AG20443 (cell line): ENCODE measurements around the gene SAMD4A.
A peak's percentile ranks its signal among the peaks of the same experiment; 100 is the strongest.

Experiments used
- DNase-seq: peaks from one replicate; pipeline ENCODE4 v3.0.0; 2012; ENCODE audit warnings: low spot score, mixed read lengths

SAMD4A gene, protein sequence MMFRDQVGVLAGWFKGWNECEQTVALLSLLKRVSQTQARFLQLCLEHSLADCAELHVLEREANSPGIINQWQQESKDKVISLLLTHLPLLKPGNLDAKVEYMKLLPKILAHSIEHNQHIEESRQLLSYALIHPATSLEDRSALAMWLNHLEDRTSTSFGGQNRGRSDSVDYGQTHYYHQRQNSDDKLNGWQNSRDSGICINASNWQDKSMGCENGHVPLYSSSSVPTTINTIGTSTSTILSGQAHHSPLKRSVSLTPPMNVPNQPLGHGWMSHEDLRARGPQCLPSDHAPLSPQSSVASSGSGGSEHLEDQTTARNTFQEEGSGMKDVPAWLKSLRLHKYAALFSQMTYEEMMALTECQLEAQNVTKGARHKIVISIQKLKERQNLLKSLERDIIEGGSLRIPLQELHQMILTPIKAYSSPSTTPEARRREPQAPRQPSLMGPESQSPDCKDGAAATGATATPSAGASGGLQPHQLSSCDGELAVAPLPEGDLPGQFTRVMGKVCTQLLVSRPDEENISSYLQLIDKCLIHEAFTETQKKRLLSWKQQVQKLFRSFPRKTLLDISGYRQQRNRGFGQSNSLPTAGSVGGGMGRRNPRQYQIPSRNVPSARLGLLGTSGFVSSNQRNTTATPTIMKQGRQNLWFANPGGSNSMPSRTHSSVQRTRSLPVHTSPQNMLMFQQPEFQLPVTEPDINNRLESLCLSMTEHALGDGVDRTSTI

DNA sequence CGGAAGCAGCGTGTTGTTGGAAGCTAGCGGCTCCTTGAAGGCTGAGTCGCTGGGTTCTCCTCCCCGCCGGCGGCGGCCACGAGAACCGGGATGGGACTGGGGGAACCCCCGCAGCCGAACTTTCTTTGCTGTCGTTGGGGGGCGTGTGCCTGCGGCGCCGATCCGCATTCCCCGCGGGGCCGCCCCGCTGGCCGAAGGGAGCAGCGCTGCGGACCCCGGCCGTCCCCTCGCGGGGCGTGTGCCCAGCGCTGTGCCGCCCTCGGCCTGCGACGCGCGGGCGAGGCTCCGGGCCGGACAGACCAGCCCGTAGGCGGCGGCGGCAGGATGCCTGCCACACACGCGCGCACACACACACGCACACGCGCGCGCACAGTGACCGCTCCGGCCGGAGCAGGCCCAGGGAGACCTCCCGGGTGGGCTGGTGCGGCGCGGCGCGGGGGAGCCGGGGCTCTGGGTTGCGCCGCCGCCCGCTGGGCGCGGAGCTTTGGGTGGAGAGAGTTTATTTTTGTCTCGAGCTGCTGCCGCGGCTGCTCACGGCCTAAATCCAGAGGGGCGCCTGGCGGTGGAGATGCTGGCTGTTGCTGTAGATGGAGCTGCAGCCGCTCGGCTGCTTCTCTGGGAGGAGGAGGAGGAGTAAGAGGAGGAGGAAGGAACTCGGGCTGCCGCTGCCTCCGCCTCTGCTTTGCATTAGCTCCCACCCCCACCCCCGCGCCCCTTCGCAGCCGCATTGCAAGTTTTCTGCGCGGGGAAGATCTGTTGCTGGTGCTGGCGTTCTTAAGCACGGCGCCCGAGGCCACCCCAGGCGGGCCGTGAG is at the start of gene SAMD4A:
SAMD4A (plus strand) TSS at position 719 of the 814 bp plus-strand sequence. CDS start 789 bp downstream, outside the sequence.
- DNase-seq: peak; percentile 66

DNA sequence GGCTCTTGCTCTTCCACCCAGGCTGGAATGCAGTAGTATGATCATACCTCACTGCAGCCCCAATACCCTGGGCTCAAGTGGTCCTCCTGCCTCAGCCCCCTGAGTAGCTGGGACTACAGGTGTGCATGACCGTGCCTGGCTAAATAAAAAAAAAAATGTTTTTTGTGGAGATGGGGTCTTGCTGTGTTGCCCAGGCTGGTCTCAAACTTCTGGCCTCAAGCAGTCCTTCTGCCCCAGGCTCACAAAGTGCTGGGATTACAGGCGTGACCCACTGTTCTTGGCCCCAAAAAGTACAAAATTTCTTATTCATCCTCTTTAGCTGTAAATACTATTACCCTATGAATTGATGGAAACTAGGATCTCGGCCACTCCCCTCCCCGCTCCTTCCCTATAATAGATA is 42.5 kb upstream of the SAMD4A start:
- no peak for DNase-seq

DNA sequence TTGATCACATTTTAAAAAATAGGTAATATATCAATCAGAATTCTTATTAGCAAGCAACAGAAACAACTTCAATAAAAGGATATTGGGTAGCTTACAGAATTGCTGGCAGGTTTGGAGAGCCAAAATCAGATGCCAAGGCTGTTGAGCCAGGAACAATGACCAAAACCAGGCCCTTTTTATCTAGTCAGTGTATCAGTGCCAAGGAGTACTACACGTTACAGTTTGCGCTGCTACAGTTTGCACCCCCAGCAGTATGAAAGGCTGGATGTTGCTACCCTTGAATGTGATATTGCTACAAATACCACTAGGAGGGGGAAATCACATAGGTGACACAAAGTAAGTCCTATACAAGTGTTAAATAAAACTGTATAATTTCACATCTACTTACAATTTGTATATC is 38.0 kb upstream of the SAMD4A start:
- no peak for DNase-seq

DNA sequence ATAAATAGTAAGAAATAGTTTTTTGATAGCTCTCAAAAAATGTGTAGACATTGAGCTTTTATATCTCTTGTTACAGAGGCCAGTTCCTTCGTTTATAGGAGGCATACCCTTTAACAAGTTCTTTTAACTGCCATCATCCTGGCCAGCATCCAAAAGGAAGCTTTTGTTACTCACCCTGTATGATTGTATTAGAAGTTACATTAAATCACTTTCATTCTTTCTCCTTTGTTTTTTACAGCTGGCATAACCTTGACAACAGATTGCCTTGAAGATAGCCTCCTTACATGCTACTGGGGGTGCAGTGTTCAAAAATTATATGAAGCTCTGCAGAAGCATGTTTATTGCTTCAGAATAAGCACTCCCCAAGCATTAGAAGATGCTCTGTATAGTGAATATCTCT is 37.1 kb upstream of the SAMD4A start:
- no peak for DNase-seq

DNA sequence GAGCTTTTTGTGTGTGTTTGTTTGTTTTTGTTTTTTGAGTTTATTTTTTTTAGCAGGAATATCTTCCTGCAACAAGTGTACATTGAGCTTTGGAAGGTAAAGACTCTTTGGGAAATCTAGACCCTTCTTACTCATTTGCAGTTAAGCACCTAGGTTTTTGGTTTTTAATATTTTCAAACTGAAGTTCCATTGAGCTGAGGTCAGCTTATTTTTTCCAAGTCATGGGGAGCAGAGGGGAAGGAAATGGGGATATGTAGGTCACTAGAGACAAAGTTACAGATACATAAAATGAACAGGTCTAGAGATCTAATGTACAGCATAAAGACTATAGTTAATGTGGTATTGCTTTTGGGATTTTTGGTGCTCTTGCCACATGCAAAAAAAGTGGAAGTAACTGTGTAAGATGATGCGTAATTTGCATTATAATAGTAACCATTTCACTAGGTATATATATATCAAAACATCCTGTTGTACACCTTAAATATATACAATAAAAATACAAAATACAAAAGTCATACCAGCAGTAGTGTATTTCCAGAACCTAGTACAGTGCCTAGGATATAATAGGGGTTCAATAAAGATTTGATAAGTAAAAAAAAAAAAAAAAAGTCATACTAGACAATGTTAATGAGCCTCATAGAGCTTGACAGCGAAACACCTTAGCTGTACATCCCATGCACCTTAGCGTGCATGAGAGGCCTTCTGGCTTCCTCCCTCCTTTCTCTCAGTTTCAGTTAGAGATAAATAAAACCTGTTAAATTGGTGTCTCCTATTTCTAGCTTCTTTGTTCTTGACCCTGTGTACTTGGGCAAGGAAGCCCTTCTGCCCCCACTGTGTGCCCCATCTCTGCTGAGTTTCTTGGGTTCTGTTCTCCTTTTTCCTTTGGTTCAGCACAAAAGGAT is 34.6 kb upstream of the SAMD4A start:
- no peak for DNase-seq

DNA sequence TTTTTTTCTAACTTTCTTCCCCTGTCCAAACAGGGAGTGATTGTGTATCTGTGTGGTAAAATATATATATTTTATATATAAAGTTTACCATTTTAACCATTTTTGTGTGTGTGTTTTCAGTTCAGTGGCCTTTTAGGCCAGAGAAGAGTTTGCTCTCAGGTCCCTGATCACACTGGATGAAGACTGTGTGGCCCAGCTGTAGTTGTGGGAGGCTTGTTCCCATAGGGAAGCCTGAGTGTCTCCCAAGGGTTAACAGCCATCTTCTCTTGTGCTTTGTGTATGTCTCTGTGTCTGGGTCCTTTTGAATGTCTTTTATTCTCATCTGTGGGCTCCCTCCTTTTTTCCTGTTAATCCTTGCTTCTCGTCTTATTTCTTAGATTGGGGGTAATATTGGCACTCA is 33.8 kb upstream of the SAMD4A start:
- no peak for DNase-seq

DNA sequence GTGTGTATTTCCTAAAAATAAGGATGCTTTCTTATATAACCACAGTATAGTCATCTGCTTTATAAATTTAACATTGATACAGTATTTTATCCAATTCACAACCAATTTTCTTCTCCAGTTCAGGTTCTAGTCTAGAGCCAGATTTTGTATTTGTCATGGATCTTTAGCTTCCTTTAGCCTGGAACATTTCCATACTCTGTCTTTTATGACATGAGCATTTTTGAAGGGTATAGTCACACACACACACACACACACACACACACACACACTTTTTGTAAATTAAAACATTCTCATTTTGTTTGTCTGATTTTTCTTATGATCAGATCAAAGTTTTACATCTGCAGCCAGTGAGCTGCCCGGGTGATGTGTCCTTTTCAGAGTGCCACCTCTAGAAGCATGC is 31.8 kb upstream of the SAMD4A start:
- DNase-seq: no peak

DNA sequence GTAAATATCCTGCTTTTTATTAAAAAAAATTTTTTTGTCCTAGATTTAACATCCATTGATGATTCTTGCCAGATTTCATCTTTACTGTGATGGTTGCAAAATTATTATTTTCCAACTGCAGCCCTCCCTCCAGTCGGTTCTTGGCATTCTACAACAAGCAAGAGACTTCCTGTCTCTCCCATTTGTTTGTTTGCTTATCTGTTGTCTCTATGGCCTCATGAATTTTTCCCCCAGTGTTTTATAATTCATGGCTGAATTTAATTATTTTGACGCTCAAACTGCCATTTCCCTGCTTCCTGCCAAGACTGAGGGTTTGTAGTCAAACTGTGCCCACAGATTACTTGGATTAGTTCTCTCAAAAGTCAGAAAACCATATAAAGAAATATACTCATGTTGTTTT is 31.3 kb upstream of the SAMD4A start:
- no peak for DNase-seq

DNA sequence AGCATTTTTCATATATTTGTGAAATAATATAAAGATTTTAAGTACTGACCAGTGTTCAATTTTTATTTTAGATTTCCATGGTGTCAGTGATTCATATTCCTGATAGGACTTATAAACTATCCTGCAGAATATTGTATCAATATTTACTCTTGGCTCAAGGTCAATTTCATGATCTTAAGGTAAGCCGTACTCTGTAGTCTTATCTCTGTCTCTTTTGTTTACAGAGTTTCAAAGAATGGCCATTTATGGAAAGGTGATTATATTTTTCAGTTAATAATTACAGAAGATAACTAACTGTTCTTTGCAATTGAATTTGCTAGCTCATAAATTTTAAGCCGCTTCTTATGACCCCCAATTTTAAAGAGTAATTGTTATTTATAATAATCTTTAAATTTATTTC is 29.3 kb upstream of the SAMD4A start:
- DNase-seq: no peak

DNA sequence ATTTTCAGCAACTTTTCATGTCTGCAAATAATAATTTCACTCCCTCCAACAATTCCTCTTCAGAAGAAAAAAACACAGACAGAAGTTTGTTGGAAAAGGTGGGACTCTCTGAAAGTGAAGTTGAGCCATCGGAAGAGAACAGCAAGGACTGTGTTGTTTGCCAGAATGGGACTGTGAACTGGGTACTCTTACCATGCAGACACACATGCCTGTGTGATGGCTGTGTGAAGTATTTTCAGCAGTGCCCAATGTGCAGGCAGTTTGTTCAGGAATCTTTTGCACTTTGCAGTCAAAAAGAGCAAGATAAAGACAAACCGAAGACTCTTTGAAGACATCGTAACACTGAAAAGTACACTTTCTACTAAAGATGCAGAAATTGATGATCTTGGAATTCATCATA is 28.9 kb upstream of the SAMD4A start:
- no peak for DNase-seq

DNA sequence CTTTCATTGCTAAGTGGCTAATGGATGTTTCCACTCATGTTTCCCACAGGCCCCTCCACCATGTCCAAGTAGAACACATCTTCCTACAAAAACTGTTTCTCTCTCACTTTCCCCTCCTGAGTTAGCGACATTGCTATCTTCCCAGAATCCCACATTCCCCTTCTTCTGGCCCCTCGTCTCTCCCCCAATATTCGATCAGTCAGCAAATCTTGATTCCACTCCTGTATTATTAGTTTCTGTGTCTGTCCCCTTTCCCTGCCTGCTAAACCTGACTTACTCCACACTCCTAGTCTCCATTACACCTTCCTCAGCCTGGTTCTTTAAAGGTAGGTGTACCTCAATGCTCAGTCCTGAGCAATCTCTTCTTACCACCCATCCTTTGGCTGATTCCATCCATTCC is 19.3 kb upstream of the SAMD4A start:
- DNase-seq: no peak

DNA sequence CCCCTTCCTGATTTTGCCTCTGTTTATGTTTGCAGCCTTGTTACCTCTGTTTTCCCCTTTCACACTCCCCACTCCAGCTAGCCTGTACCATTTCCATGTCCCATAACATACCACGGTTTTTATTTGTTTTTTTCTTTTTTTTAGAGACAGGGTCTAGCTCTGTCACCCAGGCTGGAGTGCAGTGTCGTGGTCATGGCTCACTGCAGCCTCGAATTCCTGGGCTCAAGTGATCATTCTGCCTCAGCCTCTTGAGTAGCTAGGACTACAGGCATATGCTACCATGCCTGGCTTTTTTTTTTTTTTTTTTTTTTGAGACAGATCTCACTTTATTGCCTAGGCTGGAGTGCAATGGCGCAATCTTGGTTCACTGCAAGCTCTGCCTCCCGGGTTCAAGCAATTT is 18.4 kb upstream of the SAMD4A start:
- no peak for DNase-seq

DNA sequence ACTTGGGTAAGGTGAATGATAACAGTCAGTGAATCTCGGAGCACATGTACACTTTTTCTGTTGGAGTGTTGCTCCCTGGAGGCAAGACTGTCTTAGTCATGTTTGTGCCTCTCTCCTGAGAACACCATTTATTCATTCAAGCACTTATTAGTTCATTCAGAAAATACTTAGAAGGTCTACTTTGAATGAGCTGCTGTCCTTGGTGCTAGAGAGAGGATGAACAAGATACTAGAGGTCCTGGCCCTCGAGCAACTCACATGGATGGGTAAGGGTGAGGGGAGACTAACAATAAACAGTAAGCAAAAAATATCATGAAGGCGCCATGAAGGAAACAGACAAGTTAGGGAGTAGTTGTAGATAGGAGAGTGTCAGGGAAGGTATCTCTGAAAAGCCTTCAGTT is 17.1 kb upstream of the SAMD4A start:
- no peak for DNase-seq

DNA sequence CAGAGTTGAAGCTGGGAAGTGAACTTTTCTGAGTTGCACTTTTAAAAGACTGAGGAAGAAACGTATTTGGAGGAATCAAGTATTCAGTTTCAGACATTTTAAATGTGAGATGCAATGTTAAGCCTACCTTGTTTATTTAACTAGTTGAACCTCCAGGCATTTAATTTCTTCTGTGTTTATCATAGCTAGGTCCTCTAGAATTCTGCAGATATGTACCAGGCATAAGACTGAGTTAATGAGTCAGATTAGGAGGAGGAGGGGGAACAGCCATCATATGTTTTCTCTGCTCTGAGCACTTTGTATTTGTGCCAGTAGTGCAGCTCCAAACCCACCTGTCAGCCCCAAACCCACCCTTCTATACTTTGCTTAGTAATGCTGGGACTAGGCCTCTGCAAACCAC is 16.4 kb upstream of the SAMD4A start:
- no peak for DNase-seq

DNA sequence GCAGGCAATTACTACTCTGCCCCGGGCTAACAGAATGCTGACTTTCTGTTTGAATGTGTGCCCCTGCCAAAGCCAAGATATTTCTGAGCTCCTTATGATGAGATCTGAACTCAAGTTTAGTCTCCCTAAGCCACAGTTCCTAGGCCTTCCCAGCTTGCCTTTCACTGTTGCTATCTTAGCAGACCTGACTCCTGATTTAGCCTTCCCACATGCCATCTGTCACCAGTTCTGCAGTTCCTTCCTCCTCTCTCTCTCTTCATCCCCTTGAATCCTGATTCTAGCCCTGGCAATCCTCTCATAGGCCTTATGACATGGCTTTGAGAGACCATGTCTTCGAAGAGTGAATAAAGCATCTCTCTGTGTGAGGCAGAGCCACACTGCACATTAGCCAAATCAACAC is 12.5 kb upstream of the SAMD4A start:
- no peak for DNase-seq

DNA sequence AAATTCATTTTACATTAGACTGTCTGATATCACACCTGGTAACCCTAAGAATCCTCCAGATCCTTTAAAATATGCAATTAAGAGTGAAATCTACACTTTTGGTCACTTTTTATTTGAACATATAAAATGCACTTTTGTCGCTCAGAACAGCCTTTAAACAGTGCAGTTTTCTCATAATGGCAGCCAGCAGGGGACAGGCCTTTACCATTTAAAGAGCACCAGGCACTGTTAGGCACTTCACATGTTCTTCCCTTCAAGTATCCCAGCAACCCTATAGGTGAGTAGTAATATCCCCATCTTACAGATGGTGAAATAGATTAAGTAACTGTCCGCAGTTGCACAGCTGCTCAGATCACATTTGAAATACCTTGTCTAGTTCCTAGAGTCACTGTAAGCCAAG is 11.3 kb upstream of the SAMD4A start:
- DNase-seq: no peak

DNA sequence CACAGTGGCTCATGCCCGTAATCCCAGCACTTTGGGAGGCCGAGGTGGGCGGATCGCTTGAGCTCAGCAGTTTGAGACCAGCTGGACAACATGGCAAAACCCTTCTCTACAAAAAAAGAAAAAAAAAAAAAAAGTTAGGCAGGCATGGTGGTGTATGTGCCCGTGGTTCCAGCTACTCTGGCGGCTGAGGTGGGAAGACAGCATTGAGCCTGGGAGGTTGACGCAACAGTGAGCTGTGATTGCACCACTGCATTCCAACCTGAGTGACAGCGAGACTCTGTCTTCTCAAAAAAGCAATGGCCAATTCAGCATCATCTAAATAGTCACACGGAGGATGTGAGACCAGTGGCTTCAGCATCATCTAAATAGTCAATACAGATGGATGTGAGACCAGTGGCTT is 10.4 kb upstream of the SAMD4A start:
- DNase-seq: no peak

DNA sequence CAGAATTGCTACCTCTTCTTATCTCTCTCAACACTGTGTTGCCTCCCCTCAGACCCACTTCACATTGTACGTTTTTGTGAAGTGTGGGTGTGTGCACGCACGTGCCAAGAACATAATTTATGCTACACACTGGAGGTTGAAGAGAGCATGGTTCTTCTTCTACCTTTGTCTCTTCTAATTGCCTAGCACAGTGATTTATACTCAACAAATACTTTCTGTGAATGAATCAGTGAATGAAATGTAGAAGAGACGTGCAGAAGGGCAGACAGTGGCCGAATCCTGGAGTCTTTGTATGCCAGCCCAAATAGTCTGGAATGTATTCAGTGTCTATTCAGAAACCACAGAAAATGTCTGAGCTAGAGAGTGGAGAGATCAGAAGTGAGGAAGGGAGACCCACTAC is 4.6 kb upstream of the SAMD4A start:
- DNase-seq: peak; percentile 58

DNA sequence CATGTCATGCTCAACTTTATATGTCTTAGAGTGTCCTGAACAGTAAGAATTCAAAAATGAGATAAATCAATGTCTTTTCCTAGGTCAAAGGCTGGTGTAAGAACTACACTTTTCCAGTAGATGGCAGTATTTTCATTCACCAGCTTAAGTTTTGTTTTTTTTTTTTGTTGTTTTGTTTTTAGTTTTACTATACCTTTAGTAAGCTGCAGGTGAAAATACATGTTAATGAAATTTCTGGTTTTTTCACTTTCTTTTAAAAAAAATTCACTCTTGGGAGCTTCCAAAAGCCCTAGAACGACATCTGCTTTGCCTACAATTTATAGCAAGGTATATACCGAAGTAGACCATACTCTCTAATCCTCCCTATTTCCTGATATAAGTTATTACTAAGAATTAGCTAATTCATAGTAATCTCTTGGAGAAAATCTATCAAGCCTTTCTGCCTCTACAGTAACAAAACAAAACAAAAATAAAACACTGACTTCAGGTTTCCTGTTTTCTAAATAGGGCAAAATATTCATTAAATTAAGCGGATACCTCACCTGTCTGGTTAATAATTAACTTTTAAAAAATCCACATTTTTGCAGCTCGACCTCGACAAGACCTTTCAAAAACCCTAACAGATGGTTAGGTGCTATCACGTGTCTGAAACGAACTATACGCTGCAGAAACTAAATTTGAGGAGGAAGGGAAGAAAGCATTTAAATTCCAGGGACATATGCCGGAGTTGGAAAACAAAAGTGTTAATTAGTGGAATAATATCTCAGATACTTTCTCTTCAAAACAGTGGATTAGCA is 2.7 kb upstream of the SAMD4A start:
- no peak for DNase-seq

DNA sequence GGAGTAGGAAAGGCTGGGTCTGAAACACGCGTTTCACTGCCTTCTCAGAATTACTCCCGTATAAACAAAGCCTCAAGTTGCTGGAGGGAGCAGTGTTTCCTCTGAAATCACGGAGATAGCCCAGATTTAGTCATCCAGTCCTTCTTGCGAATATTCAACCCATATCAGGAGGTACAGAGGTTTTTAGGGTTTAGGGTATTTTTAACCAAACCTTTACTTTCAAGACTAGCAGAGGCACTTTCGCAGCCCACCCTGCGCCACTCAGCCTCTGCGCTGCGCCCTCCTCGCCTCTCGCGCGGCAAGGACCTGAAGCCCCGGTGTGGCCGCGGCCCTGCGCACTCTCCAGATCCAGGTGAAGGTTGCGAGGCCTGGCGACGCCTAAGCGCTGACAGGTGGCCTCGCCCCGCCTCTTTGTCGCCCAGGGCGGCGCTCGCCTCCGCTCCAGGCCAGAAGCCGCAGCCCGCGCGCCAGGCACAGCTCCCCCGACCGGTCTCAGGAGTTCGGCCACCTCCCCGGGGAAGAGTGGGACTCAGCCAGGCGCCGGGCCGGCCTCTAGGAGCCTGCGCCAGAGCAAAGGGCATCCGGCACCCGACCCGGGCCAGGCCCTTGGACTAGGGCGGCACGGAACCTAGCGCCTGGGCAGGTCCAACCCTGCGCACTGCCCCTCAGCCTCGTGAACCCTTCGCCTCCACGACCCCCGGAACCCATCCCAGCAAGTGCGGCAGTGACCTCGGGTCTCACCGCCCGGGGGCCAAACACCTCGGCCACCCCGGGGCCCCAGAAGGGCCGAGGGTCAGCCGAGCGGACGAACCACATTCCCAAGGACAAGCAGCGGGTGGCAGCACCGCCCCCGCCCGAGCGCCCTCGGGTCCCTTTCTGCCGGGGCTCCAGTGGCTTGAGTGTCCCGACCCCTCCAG is 1.8 kb upstream of the SAMD4A start:
- peak; percentile 62 for DNase-seq
